Measurements from ENCODE around the gene FBXL12. TPM values are rescaled to one million over a fixed set of nuclear protein-coding genes. Genes with fewer than 3 reads are reported as not detected.

The FBXL12 gene
- polyA plus RNA-seq, 2 of the 4 experiments (the other 2 are of a cell fraction): 10.3 to 10.5 TPM

GRCh38 chr19:9834307-9834725, 15.4 kb upstream of the FBXL12 start:
- CTCF ChIA-PET: interaction anchor here (1.0 to 1.4 kb wide), 3 partner anchors 10 to 82 kb away, joined by 3 to 4 read pairs (median 3); no protein-coding TSS in a partner anchor
- no peak overlapping the region for H3K27ac ChIP-seq
- POLR2A ChIA-PET: no interaction called here
- no peak overlapping the region for H3K4me2 ChIP-seq
- H3K4me3 ChIP-seq: peak overlapping the region; percentile 87; the same call in 1 of the 3 replicates
- peaks cover 8% of the 10 kb centered on the region for H3K4me1 ChIP-seq
- FAIRE-seq: no peak
- WGBS (ENCODE audit: missing lambda C conversion rate): 67% methylated on average over 6 of the region's 6 CpGs
- DNase-seq (ENCODE audit: low read depth in 1 of 2, low spot score in 1 of 2): no peak
- ATAC-seq: peak in 1 of 2 experiments; percentile 8; a peak in 1 of 6 replicates
- H3K9me3 ChIP-seq: no peaks in the 10 kb centered on the region
- TF ChIP-seq HEYL (CRISPR knock-in tag; IDR thresholded peaks at IDR 0.05): no peak
- 0 out of 2 replicates have a peak, but pooled peaks have one; percentile 61 for TF ChIP-seq HDAC2 (IDR thresholded peaks at IDR 0.05)
- no peak for TF ChIP-seq ZNF302 (CRISPR knock-in tag; IDR thresholded peaks at IDR 0.05)
- TF ChIP-seq KDM1A (IDR thresholded peaks at IDR 0.05; ENCODE audit: low read depth): peak; percentile 96

GRCh38 chr19:9828551-9829063, 9.7 kb upstream of the FBXL12 start:
- ATAC-seq: no peak; a peak in 1 of 6 replicates
- peak overlapping the region; percentile 86 to 91 for H3K27ac ChIP-seq
- no peak for FAIRE-seq
- POLR2A ChIA-PET: interaction anchor here (0.5 to 2.0 kb wide), 2 partner anchors 10 to 63 kb away, joined by 5 to 11 read pairs; partner anchors contain the start of gene FBXL12
- H3K4me3 ChIP-seq: peak overlapping the region; percentile 67
- no peak for DNase-seq (ENCODE audit: low read depth in 1 of 2, low spot score in 1 of 2)
- CTCF ChIA-PET: interaction anchor here (0.6 kb wide), 1 partner anchor 55 kb away, joined by 4 read pairs; no protein-coding TSS in a partner anchor
- no peaks in the 10 kb centered on the region for H3K9me3 ChIP-seq
- peaks cover 9% of the 10 kb centered on the region; the same call in 2 of the 3 replicates for H3K4me1 ChIP-seq
- TF ChIP-seq HOXB13 (CRISPR knock-in tag; IDR thresholded peaks at IDR 0.05; ENCODE audit: low read depth): no peak
- TF ChIP-seq MAFK (IDR thresholded peaks at IDR 0.05; ENCODE audit: partially characterized antibody): no peak
- TF ChIP-seq, protein P1, sequence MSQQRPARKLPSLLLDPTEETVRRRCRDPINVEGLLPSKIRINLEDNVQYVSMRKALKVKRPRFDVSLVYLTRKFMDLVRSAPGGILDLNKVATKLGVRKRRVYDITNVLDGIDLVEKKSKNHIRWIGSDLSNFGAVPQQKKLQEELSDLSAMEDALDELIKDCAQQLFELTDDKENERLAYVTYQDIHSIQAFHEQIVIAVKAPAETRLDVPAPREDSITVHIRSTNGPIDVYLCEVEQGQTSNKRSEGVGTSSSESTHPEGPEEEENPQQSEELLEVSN (IDR thresholded peaks at IDR 0.05; ENCODE audit: borderline replicate concordance, low read depth): no peak
- TF ChIP-seq ZFP36 (IDR thresholded peaks at IDR 0.05; ENCODE audit: borderline replicate concordance, partially characterized antibody): no peak
- no peak for TF ChIP-seq MYC (IDR thresholded peaks at IDR 0.05; ENCODE audit: borderline replicate concordance, low read length)
- TF ChIP-seq, protein P2, sequence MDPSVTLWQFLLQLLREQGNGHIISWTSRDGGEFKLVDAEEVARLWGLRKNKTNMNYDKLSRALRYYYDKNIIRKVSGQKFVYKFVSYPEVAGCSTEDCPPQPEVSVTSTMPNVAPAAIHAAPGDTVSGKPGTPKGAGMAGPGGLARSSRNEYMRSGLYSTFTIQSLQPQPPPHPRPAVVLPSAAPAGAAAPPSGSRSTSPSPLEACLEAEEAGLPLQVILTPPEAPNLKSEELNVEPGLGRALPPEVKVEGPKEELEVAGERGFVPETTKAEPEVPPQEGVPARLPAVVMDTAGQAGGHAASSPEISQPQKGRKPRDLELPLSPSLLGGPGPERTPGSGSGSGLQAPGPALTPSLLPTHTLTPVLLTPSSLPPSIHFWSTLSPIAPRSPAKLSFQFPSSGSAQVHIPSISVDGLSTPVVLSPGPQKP (IDR thresholded peaks at IDR 0.05; ENCODE audit: low read depth, low read length): no peak
- no peak for TF ChIP-seq ZC3H11A (IDR thresholded peaks at IDR 0.05)
- TF ChIP-seq HEYL (CRISPR knock-in tag; IDR thresholded peaks at IDR 0.05): no peak
- TF ChIP-seq RFX5 (IDR thresholded peaks at IDR 0.05): no peak
- no peak for TF ChIP-seq POLR2A (IDR thresholded peaks at IDR 0.05; ENCODE audit: low read length)
- no peak for TF ChIP-seq USF2 (IDR thresholded peaks at IDR 0.05)
- no peak for TF ChIP-seq BHLHE40 (IDR thresholded peaks at IDR 0.05; ENCODE audit: low read depth, low read length)
- no peak for TF ChIP-seq KDM1A (IDR thresholded peaks at IDR 0.05; ENCODE audit: low read depth)
- TF ChIP-seq RARB (CRISPR knock-in tag; IDR thresholded peaks at IDR 0.05): no peak
- no peak for TF ChIP-seq HOXB5 (CRISPR knock-in tag; IDR thresholded peaks at IDR 0.05)
- TF ChIP-seq CTCF (IDR thresholded peaks at IDR 0.05): no peak
- TF ChIP-seq TFCP2L1 (CRISPR knock-in tag; IDR thresholded peaks at IDR 0.05): no peak
- TF ChIP-seq HOXA7 (CRISPR knock-in tag; IDR thresholded peaks at IDR 0.05): no peak
- no peak for TF ChIP-seq SREBF2 (IDR thresholded peaks at IDR 0.05)
- TF ChIP-seq CHD4 (IDR thresholded peaks at IDR 0.05; ENCODE audit: borderline replicate concordance): no peak
- WGBS (ENCODE audit: missing lambda C conversion rate): 41% methylated on average over 13 of the region's 13 CpGs
- peak overlapping the region; percentile 95 for H3K4me2 ChIP-seq
